ENCODE results near the gene PHF12.

Gene PHF12

GRCh38 chr17:28975031-28975430 is 23.7 kb upstream of the PHF12 start:
- no peak for DNase-seq

DNA sequence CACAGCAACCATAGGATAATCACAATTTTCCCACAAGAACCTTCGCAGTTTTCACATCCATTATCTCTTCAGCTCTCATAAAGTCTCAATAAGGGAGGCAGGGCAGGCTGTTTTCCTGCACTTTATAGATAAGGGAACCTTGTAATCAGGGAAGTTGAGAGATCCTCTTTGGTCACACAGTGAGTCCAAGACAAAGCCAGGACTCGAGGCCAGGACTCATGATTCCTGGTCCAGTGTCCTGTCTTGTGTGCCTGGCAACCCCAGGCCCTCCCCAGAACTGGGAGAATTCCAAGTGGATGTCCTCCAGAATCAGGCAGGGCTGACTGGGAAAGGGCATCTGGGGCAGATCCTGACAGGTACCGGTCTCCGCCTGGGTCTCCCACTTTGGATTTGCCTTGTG is 23.1 kb upstream of the PHF12 start:
- DNase-seq = no peak

DNA sequence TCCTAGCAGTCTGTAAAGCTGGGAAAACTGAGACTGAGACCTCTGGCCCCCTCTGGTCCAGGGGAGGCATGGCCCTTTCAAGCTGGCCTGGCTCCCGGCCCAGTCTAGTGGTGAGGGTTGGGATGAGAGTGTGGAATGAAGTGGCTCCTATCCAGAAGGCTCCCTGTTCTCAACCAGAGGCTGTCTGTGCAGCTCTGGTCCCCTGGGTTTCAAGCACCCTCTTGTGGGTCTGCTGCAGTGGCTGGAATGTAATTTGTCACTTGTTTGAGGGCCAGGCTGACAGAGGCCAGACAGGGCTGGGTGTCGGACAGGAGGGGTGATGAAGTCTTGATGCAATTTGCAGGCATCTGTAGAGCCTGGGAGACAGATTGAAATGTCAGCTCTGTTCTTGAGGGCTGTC is 22.1 kb upstream of the PHF12 start:
- no peak for DNase-seq

GRCh38 chr17:28972437-28972836 is 21.1 kb upstream of the PHF12 start:
- no peak for DNase-seq

GRCh38 chr17:28970879-28971278 is 19.6 kb upstream of the PHF12 start:
- DNase-seq = no peak

GRCh38 chr17:28969706-28970393 is 18.5 kb upstream of the PHF12 start:
- no peak for DNase-seq

DNA sequence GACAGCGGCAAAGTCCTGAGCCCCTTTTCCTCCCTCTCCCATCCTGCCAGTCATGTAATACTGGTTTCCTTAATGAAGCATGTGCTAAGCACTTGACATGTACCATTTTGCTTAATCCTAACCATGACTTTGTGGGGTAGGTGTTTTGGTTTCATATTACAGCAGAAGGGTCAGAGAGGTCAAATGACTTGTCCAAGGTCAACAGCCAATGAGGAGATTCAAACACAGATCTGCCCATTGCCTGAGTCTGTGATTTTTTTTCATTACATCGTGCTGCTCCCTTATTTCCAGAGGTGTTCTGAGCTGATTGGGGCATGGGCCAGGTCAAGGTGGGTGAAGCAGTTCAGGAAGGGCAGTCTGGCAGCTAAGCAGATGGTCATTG is 17.6 kb upstream of the PHF12 start:
- no peak for DNase-seq

- DNase-seq = no peak
Observed at GRCh38 chr17:28968231-28968913, 17.1 kb upstream of the PHF12 start.

- DNase-seq = no peak
Observed at GRCh38 chr17:28967221-28968135, 16.2 kb upstream of the PHF12 start.

DNA sequence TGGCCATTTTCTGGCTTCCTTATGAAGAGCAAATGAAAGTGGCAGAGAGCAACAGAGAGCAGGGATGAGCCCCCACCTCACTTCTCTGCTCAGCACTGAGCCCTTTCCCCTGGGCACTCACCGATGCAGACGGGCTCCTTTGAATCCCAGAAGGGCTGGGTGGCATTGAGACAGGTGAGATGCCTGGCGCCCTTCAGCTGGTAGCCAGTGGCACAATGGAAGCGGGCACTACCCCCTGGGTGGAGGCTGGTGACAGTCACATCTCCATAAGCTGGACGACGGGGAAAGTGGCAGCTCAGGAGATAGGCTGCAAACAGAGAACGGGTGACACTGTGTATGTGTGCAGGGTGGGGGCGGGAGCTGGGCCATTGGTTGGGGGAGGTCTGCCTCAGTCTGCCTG is 12.5 kb upstream of the PHF12 start:
- DNase-seq = no peak

- DNase-seq = no peak
Observed at GRCh38 chr17:28963055-28963611, 11.8 kb upstream of the PHF12 start.

- DNase-seq = no peak
Observed at GRCh38 chr17:28961391-28961790, 10.1 kb upstream of the PHF12 start.

GRCh38 chr17:28960256-28961061 is 9.1 kb upstream of the PHF12 start:
- no peak for DNase-seq

DNA sequence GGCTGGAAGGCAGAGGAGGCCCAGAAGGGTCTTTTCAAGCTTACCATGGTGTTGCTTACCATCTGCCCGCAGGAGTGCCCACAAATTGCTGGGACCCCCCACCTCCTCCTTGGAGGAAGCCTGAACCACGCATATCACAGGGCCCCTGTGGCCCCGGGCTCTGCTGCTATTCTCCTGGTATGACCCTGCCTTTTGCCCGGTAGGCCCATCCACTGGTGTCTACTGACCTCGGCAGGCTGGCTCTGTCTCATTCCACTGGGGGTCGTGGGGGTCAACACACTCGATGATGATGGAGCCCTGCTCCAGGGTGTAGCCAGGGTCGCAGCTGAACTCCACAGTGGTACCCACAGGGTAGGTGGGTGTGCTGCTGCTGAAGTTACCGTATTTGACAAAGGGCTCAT is 8.2 kb upstream of the PHF12 start:
- no peak for DNase-seq

- DNase-seq = no peak
Observed at GRCh38 chr17:28958820-28959455, 7.6 kb upstream of the PHF12 start.

DNA sequence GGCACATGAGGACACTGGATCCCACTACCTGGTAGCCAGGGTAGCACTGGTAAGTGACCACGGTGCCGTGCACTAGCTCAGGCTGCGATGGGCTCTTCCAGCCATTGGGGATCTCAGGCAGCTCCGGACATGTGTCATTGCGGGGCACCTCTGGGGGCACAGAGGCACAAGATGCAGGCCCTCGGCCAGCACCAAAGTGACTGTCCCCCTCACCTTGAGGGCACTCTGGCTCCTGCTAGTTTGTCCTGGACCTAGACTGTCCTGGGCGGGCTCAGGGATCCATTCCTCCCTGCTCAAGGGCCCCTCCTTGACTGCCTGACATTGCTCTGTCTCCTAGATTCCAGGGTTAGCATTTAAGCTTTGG is 6.7 kb upstream of the PHF12 start:
- DNase-seq = no peak

GRCh38 chr17:28957277-28957991 is 6.1 kb upstream of the PHF12 start:
- DNase-seq = no peak

DNA sequence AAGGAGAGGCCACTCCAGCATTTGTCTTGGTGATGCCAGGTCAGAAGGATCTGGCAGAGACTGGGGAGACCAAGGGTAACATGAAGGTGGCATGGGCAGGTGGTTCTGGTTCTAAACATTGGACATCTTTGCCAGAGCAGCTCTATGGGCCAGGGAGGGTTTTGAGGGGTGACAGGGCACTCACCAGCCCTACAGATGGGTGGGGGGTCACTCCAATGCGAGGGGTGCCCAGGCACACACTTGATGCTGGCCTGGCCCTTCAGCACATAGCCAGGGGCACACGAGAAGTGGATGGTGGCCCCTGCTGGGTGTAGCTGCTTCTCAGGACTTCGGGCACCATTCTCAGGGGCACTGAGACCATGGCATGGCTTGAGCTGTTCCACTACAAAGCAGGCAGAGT is 5.5 kb upstream of the PHF12 start:
- no peak for DNase-seq

- DNase-seq = no peak
Observed at GRCh38 chr17:28956112-28956511, 4.8 kb upstream of the PHF12 start.

DNA sequence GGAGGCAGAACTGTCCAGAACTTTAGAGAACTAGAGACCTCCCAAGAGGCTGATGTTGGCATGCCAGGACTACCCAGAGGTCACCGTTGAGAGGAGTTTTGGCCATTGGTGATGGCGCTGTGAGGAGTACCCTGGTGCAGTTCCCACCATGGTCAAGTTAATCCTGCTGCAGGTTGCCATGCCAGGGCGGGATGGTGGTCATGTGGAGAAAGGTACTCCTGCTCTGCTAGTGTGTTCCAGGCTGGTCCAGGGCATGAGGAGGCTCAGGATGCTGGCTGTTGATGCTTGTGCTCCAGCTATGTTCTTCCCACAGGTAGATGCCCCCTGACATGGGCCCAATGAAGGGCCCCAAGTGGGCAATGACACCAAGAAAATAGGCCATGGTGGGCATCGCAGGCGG is 4.1 kb upstream of the PHF12 start:
- no peak for DNase-seq

- DNase-seq = no peak
Observed at GRCh38 chr17:28954886-28955285, 3.6 kb upstream of the PHF12 start.
